ENCODE data around the gene PGAP1.

DNA sequence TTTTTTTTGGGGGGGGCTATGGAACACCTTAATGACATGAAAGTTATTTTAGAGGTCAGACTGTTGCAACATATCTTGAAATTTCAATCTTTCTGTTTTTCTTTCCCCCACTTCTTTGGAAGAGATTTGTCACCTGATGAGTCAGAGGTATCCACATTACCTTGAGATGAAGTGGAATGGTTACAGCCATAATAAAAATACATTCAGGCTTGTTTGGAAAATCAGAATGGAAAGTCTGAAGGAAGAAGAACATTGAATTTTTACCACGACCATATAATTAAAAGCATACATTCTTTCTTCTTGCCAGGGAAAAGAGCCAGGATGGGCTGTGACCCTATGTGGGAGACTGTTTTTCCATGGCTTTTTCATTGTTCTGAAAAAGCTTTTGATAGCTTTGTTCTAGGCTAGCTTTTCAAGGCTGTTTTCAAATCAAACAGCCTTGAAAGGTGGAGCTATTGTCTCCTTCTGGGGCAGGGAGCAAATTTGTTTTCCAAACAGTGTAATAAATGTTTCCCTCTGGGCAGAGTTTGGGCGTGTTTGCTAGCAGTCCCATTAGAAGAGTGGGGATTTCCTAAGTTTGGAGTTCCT is 124.7 kb downstream of the PGAP1 start:
- TF ChIP-seq EZH2phosphoT487 (IDR thresholded peaks at IDR 0.05; ENCODE audit: insufficient read depth, low read depth) (no peak), EZH2 (IDR thresholded peaks at IDR 0.05; ENCODE audit: insufficient read depth, poor library complexity, severe bottlenecking) (no peak)
